GM20000 (cell line): ENCODE data around the gene LY86.

ENCODE experiments used
- DNase-seq: peaks from one replicate; pipeline ENCODE4 v3.0.0; 2012; ENCODE audit warnings: low spot score
- CTCF ChIP-seq: IDR thresholded peaks from 2 replicates; pipeline ENCODE4 v1.5.1; 2012; ENCODE audit warnings: mild to moderate bottlenecking, control low read depth; ENCODE audit errors: extremely low read depth, missing control alignments

LY86 gene

DNA sequence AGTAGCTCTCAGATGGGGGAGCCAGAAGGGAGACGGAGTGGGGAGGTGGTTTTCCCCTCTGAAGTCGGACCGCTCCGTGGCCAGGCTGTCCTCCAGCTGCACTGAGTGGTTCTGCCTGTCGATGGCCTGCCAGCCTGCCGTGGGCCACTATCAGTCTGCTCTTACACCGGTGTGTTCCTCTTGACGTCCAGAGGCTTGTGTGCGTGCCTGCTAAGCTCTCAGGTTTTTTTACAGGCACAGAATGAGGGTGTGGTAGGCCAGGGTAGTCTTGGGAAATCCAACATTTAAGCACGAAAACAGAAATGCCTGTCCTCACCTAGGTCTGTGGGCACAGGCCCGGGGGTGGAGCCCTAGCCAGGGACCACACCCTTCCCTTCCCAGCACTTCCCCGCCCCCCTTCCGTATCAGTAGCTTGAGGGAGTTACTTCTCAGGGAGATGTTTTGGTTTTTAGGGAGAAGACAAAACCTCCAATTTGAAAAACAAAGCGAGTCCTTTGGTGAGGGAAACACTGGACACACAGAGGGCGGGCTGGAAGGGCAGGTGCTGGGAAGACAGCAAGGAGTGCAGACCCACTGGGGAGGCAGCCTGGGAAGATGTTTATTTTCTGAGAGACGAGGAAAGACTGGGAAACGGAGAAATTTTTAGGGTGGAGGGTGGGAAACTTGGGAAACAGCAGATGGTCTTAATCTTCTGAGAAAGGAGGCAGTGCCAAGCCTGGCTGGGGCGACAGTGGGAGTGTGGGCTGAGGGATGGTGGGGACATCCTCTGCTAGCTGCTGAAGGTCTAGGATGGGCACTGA lies 106.5 kb downstream of the LY86 start:
- TF ChIP-seq CTCF: no peak
- no peak for DNase-seq

GRCh38 chr6:6695625-6696276 lies 107.2 kb downstream of the LY86 start:
- no peak for TF ChIP-seq CTCF
- no peak for DNase-seq

- DNase-seq: peak; percentile 55
- peak; percentile 70 for TF ChIP-seq CTCF
Measured at GRCh38 chr6:6696867-6697531, 108.5 kb downstream of the LY86 start.

- DNase-seq: no peak
- TF ChIP-seq CTCF: no peak
Measured at GRCh38 chr6:6697620-6698019, 109.1 kb downstream of the LY86 start.

GRCh38 chr6:6699741-6700367 lies 111.3 kb downstream of the LY86 start:
- no peak for DNase-seq
- no peak for TF ChIP-seq CTCF

DNA sequence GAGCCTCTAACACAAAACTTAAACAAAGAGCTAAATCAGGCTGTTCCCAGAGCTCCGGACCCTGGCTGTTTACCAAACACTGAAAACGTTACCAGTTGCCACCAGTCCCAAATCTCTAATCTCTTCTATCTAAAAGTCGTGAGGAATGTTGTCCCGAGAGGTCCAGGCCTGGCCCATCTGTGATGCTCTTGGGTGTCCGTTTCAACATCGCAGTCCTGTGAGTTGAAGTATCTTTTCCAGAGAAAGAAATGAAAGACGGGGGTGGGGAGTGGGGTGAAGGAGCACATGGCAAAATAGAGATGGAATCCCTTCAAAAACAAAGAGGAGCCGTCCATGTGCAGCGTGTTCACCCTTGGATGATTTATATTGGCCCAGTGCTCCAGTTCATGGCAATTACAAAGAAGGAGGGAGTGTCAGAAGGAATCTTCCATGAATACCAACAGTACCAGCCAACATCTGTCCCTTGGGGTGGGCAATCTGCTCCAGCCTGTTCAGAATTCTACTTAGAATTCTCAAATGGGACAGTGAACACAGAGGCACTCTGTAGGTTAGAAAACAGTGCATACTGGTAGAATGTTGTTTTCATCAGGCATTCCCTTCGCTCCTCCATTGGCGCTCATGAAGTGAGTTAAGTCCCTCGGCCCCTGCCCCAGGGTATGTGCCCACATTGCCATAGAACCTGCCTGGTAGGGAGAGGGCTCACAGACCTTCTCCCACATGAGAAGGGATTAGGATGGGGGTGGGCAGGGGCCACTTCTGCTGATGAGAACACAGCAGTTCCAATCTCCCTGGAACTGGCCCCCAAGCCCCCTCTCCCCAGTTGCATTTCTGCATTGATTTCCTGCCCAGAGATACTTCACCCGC lies 112.1 kb downstream of the LY86 start:
- no peak for TF ChIP-seq CTCF
- no peak for DNase-seq
